HG03108 (cell line): ENCODE measurements around the gene SDHC.
"Not testable (repeated sequence)": the region's sequence is repeated elsewhere in the genome, so short reads cannot be mapped to it uniquely, and the experiment has no call there.

Source experiments
- ATAC-seq: cut with Tn5 transposase; IDR thresholded peaks from one replicate; pipeline ENCODE4 v1.9.1; 2021; ENCODE audit warnings: moderate library complexity; ENCODE audit not compliant: unreplicated experiment

The SDHC gene

GRCh38 chr1:161309868-161310267 is 4.3 kb upstream of the SDHC start, which contains the start of gene MPZ:
TSS of gene MPZ (minus strand) at chr1:161309968. CDS start at chr1:161309905, 63 bp downstream.
- no peak for ATAC-seq

- ATAC-seq, result no peak
These were observed 2.5 kb upstream of the SDHC start for GRCh38 chr1:161311595-161312181.

GRCh38 chr1:161313554-161314200 is 504 bp upstream of the SDHC start:
- no peak for ATAC-seq

GRCh38 chr1:161315841-161316674 is 1.9 kb downstream of the SDHC start:
- not testable (repeated sequence) for ATAC-seq

- no peak for ATAC-seq
These were observed 9.8 kb downstream of the SDHC start for GRCh38 chr1:161324020-161324419.

GRCh38 chr1:161330346-161330745 is 16.2 kb downstream of the SDHC start:
- ATAC-seq, result no peak

GRCh38 chr1:161333166-161333565 is 19.0 kb downstream of the SDHC start:
- ATAC-seq, result no peak

- ATAC-seq, result no peak
These were observed 21.6 kb downstream of the SDHC start for GRCh38 chr1:161335796-161336195.

GRCh38 chr1:161342177-161342576 is 28.0 kb downstream of the SDHC start:
- no peak for ATAC-seq

- no peak for ATAC-seq
These were observed 28.6 kb downstream of the SDHC start for GRCh38 chr1:161342821-161343220.

GRCh38 chr1:161350671-161351070 is 36.5 kb downstream of the SDHC start:
- ATAC-seq, result no peak

- ATAC-seq, result no peak
These were observed 37.3 kb downstream of the SDHC start for GRCh38 chr1:161351482-161351881.

GRCh38 chr1:161357073-161357472 is 42.9 kb downstream of the SDHC start:
- ATAC-seq, result no peak

- ATAC-seq, result no peak
These were observed 45.1 kb downstream of the SDHC start for GRCh38 chr1:161359291-161359690.

- ATAC-seq, result no peak
These were observed 50.2 kb downstream of the SDHC start for GRCh38 chr1:161364332-161364731.

GRCh38 chr1:161365207-161365606 is 51.0 kb downstream of the SDHC start:
- no peak for ATAC-seq

GRCh38 chr1:161367684-161368400 is 53.7 kb downstream of the SDHC start, which contains the start of gene CFAP126:
TSS of gene CFAP126 (minus strand) at chr1:161367876. CDS start at chr1:161367868, 8 bp downstream.
- peak; percentile 89 for ATAC-seq

GRCh38 chr1:161373442-161373841 is 59.3 kb downstream of the SDHC start:
- no peak for ATAC-seq

GRCh38 chr1:161374373-161374772 is 60.2 kb downstream of the SDHC start:
- no peak for ATAC-seq

GRCh38 chr1:161378014-161378413 is 63.8 kb downstream of the SDHC start:
- ATAC-seq, result no peak

- ATAC-seq, result no peak
These were observed 64.9 kb downstream of the SDHC start for GRCh38 chr1:161379071-161379470.
